ENCODE measurements around the gene WDR83.
A peak's percentile ranks its signal among the peaks of the same experiment; 100 is the strongest.
"Not testable (repeated sequence)": the region's sequence is repeated elsewhere in the genome, so short reads cannot be mapped to it uniquely, and the experiment has no call there.

Gene WDR83

GRCh38 chr19:12670159-12670928 lies 3.7 kb downstream of the WDR83 start:
- no peaks in the 10 kb centered on the region for H3K9me3 ChIP-seq (ENCODE audit: control insufficient read depth, insufficient read depth, low read depth, low read length)
- no peaks in the 10 kb centered on the region for H3K27me3 ChIP-seq (ENCODE audit: control insufficient read depth, insufficient read depth, low read length)
- peak overlapping the region; percentile 89; the same call in 1 of the 2 replicates for H3K27ac ChIP-seq (ENCODE audit: low read depth, low read length)
- peak overlapping the region; percentile 85 for H3K4me3 ChIP-seq (ENCODE audit: low read depth, low read length)
- H3K4me1 ChIP-seq (ENCODE audit: control insufficient read depth, insufficient read depth, low read length): peaks cover 10% of the 10 kb centered on the region; the same call in 1 of the 2 replicates
- peaks cover 23% of the 10 kb centered on the region for H3K36me3 ChIP-seq (ENCODE audit: control insufficient read depth, insufficient read depth, low read length)
- H3K9ac ChIP-seq (ENCODE audit: low read length): peak overlapping the region; percentile 86

GRCh38 chr19:12672744-12673143 lies 6.1 kb downstream of the WDR83 start:
- Histone ChIP-seq H3K27ac (ENCODE audit: low read depth, low read length) (no peak overlapping the region), H3K27me3 (ENCODE audit: control insufficient read depth, insufficient read depth, low read length) (no peaks in the 10 kb centered on the region), H3K4me3 (ENCODE audit: low read depth, low read length) (no peak overlapping the region), H3K9me3 (ENCODE audit: control insufficient read depth, insufficient read depth, low read depth, low read length) (no peaks in the 10 kb centered on the region), H3K4me1 (ENCODE audit: control insufficient read depth, insufficient read depth, low read length) (0 out of 2 replicates have a peak, but pooled peaks cover 6% of the 10 kb centered on the region), H3K9ac (ENCODE audit: low read length) (no peak overlapping the region), H3K36me3 (ENCODE audit: control insufficient read depth, insufficient read depth, low read length) (peaks cover 45% of the 10 kb centered on the region)

- Histone ChIP-seq H3K36me3 (ENCODE audit: control insufficient read depth, insufficient read depth, low read length) (peaks cover 69% of the 10 kb centered on the region), H3K9me3 (ENCODE audit: control insufficient read depth, insufficient read depth, low read depth, low read length) (no peaks in the 10 kb centered on the region), H3K4me3 (ENCODE audit: low read depth, low read length) (no peak overlapping the region), H3K27me3 (ENCODE audit: control insufficient read depth, insufficient read depth, low read length) (no peaks in the 10 kb centered on the region), H3K4me1 (ENCODE audit: control insufficient read depth, insufficient read depth, low read length) (0 out of 2 replicates have a peak, but pooled peaks cover 3% of the 10 kb centered on the region), H3K27ac (ENCODE audit: low read depth, low read length) (no peak overlapping the region), H3K9ac (ENCODE audit: low read length) (no peak overlapping the region)
Observed at GRCh38 chr19:12675399-12675798, 8.8 kb downstream of the WDR83 start.

GRCh38 chr19:12675940-12676339 lies 9.3 kb downstream of the WDR83 start:
- no peak overlapping the region for H3K9ac ChIP-seq (ENCODE audit: low read length)

GRCh38 chr19:12676384-12676792 lies 9.8 kb downstream of the WDR83 start:
- Histone ChIP-seq H3K4me1 (ENCODE audit: control insufficient read depth, insufficient read depth, low read length) (no peaks in the 10 kb centered on the region), H3K9me3 (ENCODE audit: control insufficient read depth, insufficient read depth, low read depth, low read length) (no peaks in the 10 kb centered on the region), H3K36me3 (ENCODE audit: control insufficient read depth, insufficient read depth, low read length) (peaks cover 69% of the 10 kb centered on the region), H3K4me3 (ENCODE audit: low read depth, low read length) (no peak overlapping the region), H3K27ac (ENCODE audit: low read depth, low read length) (no peak overlapping the region), H3K9ac (ENCODE audit: low read length) (no peak overlapping the region), H3K27me3 (ENCODE audit: control insufficient read depth, insufficient read depth, low read length) (no peaks in the 10 kb centered on the region)

More at GRCh38 chr19:12675940-12676339, 9.3 kb downstream of the WDR83 start:
- Histone ChIP-seq H3K27me3 (ENCODE audit: control insufficient read depth, insufficient read depth, low read length) (no peaks in the 10 kb centered on the region), H3K4me3 (ENCODE audit: low read depth, low read length) (no peak overlapping the region), H3K4me1 (ENCODE audit: control insufficient read depth, insufficient read depth, low read length) (no peaks in the 10 kb centered on the region), H3K9me3 (ENCODE audit: control insufficient read depth, insufficient read depth, low read depth, low read length) (no peaks in the 10 kb centered on the region), H3K36me3 (ENCODE audit: control insufficient read depth, insufficient read depth, low read length) (peaks cover 69% of the 10 kb centered on the region), H3K27ac (ENCODE audit: low read depth, low read length) (no peak overlapping the region)

- peaks cover 69% of the 10 kb centered on the region for H3K36me3 ChIP-seq (ENCODE audit: control insufficient read depth, insufficient read depth, low read length)
- H3K9me3 ChIP-seq (ENCODE audit: control insufficient read depth, insufficient read depth, low read depth, low read length): no peaks in the 10 kb centered on the region
- H3K4me3 ChIP-seq (ENCODE audit: low read depth, low read length): no peak overlapping the region
- H3K27ac ChIP-seq (ENCODE audit: low read depth, low read length): no peak overlapping the region
- H3K4me1 ChIP-seq (ENCODE audit: control insufficient read depth, insufficient read depth, low read length): no peaks in the 10 kb centered on the region
- no peak overlapping the region for H3K9ac ChIP-seq (ENCODE audit: low read length)
- H3K27me3 ChIP-seq (ENCODE audit: control insufficient read depth, insufficient read depth, low read length): no peaks in the 10 kb centered on the region
Observed at GRCh38 chr19:12676928-12677327, 10.3 kb downstream of the WDR83 start.

- H3K4me3 ChIP-seq (ENCODE audit: low read depth, low read length); H3K27me3 ChIP-seq (ENCODE audit: control insufficient read depth, insufficient read depth, low read length); H3K4me1 ChIP-seq (ENCODE audit: control insufficient read depth, insufficient read depth, low read length); H3K9me3 ChIP-seq (ENCODE audit: control insufficient read depth, insufficient read depth, low read depth, low read length); H3K27ac ChIP-seq (ENCODE audit: low read depth, low read length); H3K9ac ChIP-seq (ENCODE audit: low read length): not testable (repeated sequence)
- H3K36me3 ChIP-seq (ENCODE audit: control insufficient read depth, insufficient read depth, low read length): peaks cover 64% of the 10 kb centered on the region
Observed at GRCh38 chr19:12678039-12678438, 11.4 kb downstream of the WDR83 start.

GRCh38 chr19:12680034-12680433 lies 13.4 kb downstream of the WDR83 start:
- Histone ChIP-seq H3K4me1 (ENCODE audit: control insufficient read depth, insufficient read depth, low read length) (no peaks in the 10 kb centered on the region), H3K27ac (ENCODE audit: low read depth, low read length) (no peak overlapping the region), H3K9ac (ENCODE audit: low read length) (no peak overlapping the region), H3K27me3 (ENCODE audit: control insufficient read depth, insufficient read depth, low read length) (no peaks in the 10 kb centered on the region), H3K36me3 (ENCODE audit: control insufficient read depth, insufficient read depth, low read length) (peaks cover 49% of the 10 kb centered on the region), H3K4me3 (ENCODE audit: low read depth, low read length) (no peak overlapping the region), H3K9me3 (ENCODE audit: control insufficient read depth, insufficient read depth, low read depth, low read length) (no peaks in the 10 kb centered on the region)

- H3K9me3 ChIP-seq (ENCODE audit: control insufficient read depth, insufficient read depth, low read depth, low read length): no peaks in the 10 kb centered on the region
- no peaks in the 10 kb centered on the region for H3K4me1 ChIP-seq (ENCODE audit: control insufficient read depth, insufficient read depth, low read length)
- H3K27me3 ChIP-seq (ENCODE audit: control insufficient read depth, insufficient read depth, low read length): no peaks in the 10 kb centered on the region
- H3K4me3 ChIP-seq (ENCODE audit: low read depth, low read length): peak within 1 kb of the TSS; percentile 87
- peak within 1 kb of the TSS; percentile 94 for H3K27ac ChIP-seq (ENCODE audit: low read depth, low read length)
- peak within 1 kb of the TSS; percentile 98 for H3K9ac ChIP-seq (ENCODE audit: low read length)
- H3K36me3 ChIP-seq (ENCODE audit: control insufficient read depth, insufficient read depth, low read length): peaks cover 36% of the 10 kb centered on the region
Observed at GRCh38 chr19:12681074-12681987, 14.7 kb downstream of the WDR83 start, which contains the start of gene DHPS. Gene DHPS (minus strand): TSS chr19:12681880. CDS start chr19:12681766, 114 bp downstream.

- Histone ChIP-seq H3K36me3 (ENCODE audit: control insufficient read depth, insufficient read depth, low read length) (no peaks in the 10 kb centered on the region), H3K4me1 (ENCODE audit: control insufficient read depth, insufficient read depth, low read length) (no peaks in the 10 kb centered on the region), H3K9ac (ENCODE audit: low read length) (no peak overlapping the region), H3K9me3 (ENCODE audit: control insufficient read depth, insufficient read depth, low read depth, low read length) (no peaks in the 10 kb centered on the region), H3K27me3 (ENCODE audit: control insufficient read depth, insufficient read depth, low read length) (no peaks in the 10 kb centered on the region), H3K27ac (ENCODE audit: low read depth, low read length) (no peak overlapping the region), H3K4me3 (ENCODE audit: low read depth, low read length) (no peak overlapping the region)
Observed at GRCh38 chr19:12685831-12686230, 19.2 kb downstream of the WDR83 start.

Data from HUES6 (cell line).